HG03108 (cell line): ENCODE results near the gene EGFR.

Experiments used
- ATAC-seq: cut with Tn5 transposase; IDR thresholded peaks from one replicate; pipeline ENCODE4 v1.9.1; 2021; ENCODE audit warnings: moderate library complexity; ENCODE audit not compliant: unreplicated experiment

Gene EGFR

DNA sequence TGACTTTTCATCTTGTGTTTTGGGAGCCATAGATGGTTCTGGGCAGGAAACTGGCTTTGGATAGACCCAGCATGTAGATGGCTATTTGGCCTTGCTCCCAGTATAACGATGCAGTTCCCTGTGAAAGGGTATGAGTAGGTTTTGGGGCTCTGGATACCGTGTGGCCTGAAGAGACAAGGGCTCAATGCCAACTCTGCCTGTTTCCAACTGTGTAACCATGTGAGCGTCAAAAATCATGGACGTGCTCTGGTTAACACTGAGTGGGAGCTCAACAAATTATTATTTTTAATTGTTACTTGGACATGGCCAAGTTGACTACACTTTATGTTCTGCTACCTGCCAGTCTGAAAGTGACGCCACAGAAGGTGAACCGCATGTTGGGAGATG is 41.8 kb downstream of the EGFR start:
- ATAC-seq, result no peak

DNA sequence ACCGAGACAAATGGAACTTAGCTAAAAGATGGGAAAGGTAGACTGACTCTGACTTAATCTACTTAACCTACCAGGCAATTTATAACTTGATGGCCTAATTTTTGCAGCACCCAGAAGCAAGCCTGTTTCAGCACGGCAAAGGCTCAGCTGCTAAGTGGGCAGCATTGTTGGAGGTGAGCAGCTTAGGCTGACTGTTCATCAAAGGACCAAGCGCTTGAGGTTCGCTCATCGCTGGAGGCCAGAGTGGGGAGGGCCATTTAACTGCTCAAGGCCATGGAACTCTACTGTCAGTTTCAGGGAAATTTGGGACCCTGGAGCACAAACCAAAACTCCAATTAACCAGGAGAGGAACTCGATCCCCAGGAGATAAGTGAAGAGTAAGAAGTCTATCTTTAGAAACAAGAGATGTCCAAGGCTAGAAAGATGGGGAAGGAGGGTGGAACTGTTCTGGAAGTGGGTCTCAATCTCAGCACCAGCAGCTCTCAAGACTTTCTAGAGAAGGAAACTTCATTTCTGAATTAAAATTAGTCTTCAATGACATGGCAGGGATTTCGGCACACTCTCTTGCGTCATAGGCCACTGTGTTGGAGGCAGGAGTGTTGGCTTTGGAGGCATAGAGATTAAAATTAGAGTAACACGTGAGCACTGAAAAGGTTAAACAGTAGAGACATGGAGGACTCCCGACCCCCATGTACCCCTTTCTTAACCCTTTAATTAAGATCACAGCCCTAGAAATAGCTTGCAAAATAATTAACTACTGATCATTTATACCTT is 43.1 kb downstream of the EGFR start:
- ATAC-seq, result no peak

DNA sequence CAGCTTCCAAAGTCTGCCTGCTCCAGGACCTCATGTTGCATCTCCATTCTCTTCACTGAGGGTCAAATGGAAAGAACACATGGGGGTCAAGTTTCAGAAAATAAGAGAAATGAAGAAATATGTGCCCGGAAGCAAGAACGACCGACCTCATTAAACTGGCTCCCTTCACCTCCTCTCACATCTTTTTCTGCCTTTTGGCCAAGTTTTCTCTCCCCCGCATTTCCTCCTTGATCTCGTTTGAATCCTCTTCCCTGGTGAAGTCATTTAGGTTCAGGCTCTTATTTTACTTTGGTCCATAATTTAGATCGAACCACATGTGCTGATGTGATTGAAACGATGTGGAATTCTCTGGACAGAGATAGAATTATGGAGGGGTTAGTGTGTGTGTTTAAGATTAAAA is 44.2 kb downstream of the EGFR start:
- ATAC-seq, result no peak

DNA sequence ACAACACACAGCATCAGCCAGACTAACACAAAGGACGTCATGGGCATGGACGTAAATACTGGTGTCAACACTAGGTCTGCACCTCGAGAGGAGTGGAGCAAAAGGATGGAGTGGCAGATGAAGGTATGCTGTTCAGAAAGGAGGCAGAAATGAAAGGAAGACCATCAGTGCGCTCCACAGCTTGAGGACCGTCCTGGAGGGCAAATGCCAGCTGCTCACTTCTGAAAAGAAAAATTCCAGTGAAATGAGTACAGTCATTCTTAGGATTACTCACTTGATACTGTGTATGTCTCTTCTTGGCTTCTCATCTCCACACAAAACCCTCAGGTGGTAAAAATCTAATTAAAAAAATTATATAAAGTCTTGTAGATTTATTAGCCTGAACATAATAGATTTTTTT is 44.8 kb downstream of the EGFR start:
- ATAC-seq, result no peak

DNA sequence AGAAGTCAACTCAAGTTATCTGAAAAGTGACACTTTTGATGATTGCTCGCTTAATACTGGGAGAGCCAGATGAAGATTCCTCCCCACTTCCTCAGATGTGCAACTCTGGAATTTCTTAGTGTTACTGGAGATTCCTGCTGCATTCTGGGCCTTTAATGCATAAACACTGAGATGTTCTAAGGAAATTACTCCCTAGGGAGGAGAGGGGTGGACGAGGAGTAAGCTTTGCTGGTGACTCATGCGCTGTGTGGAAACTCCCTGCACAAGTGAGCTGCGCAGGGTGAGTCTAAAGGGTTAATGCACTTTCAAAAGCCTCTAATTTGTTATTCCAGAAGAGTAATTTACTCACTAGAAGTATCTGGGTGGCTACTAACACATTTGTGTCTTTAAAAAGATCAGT is 46.3 kb downstream of the EGFR start:
- no peak for ATAC-seq

DNA sequence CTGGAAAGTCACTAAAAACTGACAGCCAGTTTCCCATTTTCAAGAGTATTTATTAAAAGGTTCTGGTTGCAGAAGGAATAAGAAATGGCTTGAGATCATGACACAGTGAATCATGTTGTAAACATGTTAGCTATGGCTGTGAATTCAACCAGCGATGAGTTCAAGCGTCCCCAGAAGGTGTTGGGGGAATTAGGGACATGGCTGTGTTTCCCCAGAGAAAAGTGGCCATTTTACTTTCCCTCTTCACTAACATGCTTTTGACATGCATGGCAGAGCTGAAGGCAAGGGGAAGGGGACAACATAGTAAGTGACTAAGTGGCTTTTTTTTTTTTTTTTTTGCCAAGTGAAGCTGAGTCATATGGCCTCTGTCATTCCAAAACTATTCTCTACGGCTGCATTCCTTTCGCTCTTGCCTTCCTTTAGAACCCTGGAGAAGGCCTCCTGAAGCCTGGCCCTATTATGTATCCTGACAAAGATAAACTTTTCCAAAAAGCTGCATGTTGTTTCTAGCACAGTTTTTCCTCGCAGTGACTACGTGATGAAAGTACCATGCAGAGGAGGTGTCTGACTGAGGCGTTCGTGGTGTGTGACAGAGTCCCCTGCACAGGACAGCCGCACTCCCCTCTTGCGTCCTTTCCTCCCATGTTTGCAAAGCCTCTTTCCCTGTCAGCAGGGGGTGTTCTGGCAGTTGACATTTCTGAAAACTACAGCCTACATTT is 46.9 kb downstream of the EGFR start:
- no peak for ATAC-seq

DNA sequence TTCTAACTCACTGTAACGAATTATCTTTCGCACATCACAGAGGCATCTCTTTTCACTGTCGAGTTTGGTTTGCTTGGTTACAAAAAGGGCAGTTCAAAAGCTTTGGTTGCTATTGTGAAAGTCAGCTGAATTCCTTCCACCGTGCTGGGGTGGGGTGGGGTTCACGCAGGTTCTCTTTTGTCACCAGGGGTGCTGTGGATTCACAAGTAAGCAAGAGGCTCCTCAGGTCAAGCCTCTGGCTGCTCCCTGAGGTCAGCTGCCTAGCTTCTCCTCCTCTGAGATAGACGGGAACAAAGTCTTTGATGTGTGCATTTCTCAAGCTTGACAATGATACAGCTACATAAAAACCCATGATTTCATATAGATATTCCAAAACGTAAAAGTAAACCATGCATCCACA is 47.7 kb downstream of the EGFR start:
- no peak for ATAC-seq

DNA sequence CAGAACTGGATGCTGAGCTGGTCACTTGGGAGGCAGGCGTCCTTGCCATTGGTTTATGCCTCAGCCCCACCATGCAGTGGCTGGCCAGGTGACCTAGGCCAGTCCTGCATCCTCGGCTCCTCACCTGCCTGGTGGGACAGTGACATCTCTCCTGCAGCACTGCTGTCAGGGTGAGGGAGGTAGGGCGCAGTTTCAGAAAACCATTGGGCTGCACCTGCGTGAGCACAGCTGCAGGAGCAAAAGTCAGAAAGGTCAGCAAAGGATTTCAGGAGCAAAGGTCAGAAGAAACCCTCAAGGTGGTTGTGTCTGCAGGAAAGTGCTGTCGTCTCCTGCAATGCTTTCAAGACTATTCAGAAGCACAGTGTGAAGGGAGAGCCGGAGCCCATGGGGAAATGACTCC is 48.1 kb downstream of the EGFR start:
- ATAC-seq, result no peak

DNA sequence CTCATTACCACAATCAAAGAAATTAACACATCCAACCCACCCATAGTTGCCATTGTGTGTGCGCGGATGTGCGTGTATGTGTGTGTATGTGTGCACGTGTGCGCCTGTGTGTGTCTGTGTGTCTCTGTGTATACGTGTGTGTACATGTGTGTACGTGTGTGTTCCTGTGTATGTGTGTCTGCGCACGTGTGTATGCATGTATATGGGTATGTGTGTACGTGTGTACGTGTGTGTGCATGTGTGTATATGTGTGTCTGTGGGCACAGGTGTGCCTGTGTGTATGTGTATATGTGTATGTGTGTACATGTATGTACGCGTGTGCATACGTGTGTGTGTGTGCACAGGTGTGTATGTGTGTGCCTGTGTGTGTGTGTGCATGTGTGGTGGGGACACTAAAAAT is 48.9 kb downstream of the EGFR start:
- no peak for ATAC-seq

DNA sequence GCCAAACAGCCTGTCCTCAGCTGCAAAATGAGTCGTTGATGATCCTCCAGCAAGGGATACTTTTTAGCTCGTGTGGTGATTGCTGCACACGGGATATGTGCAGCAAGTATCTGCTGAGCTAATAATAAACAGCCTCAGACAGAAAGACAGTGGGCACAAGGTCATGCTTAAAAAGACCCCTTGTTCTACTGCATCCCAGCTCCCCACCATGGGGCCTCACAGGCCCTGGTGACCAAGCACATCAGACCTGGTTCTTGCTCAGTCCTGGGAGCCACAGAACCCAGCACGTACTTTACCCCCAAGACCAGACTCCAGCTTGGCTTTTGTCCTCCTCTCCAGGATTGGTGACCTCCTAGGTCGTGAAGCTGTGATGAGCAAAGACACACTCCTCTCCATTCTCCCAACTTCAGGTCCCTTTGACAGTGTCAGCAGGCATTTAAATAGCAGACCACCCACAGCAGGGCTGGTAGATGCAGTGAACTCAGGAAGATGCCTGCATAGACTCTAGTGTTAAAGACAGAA is 50.5 kb downstream of the EGFR start:
- no peak for ATAC-seq

DNA sequence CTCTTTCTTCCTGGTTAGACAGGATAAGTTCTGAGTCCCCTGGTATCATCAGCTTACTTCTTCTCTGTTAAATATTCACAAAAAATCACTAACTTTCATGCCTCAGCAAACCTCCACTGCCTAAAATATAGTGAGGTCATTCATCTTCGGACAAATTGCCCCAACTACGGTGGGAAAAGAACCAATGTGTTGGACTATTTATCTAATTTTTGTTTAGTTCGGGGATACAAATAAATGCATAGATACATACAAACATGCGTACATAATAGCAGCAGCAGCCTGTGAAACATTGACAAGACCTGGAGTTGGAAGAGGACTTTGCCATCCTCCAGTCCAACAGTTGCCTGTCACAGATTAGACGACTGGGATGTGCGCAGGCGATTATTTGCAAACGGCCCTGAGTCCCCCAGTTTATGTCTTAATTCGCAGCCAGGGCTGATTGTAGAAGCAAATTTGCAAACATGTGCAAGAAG is 51.5 kb downstream of the EGFR start:
- no peak for ATAC-seq

DNA sequence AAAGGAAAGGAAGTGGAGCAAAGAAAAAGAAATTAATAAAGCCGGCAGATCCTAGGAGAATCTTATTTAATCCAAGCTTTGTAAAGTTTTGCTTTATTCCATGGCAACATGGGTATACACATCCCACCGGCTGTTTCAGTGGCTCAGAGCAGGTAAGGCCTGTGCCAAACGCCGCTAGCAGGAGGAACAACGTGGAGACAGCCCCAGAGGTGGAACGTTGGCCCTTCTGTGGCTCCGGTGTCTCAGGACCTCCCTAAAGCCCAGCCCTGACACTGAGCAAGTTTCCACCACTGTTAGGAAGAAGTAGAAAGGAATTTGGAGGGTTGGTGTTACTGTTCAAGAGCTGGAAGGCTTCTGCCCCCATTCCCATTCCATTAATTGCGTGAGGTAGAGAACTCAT is 52.0 kb downstream of the EGFR start:
- ATAC-seq, result no peak

DNA sequence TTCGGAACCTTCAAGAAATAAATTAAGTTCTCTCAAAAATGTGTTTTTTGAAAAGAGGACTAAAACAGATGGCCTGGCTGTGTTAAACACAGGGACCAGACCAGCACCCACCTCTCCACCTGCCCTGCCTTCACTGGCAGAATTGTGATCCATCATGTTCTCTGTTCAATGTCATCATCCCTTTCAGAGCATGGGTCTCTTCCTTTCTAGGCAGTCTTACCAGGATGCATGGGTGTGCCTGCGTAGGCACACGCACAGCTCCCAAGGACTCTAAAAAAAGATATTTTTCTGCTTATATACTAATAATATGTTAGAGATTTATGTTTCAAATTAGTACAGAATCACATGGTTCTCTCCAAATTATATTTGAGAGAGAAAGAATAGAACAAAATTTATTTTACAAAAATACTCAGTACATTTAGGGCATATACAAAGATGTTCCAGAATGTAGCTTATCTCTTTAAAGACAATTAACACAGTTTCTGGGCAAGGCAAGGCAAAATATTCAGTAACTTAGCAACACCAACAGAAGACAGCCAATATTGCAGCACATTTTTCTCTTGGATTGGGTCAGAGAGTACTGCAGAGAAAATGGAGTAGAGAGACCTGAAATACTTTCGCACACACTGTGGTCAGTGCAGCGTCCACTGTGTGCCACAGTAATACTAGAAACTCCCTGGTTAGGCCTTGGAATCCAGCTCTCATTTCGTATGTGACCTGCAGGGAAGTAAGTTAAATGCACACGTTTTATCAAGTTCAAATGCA is 52.8 kb downstream of the EGFR start:
- no peak for ATAC-seq

DNA sequence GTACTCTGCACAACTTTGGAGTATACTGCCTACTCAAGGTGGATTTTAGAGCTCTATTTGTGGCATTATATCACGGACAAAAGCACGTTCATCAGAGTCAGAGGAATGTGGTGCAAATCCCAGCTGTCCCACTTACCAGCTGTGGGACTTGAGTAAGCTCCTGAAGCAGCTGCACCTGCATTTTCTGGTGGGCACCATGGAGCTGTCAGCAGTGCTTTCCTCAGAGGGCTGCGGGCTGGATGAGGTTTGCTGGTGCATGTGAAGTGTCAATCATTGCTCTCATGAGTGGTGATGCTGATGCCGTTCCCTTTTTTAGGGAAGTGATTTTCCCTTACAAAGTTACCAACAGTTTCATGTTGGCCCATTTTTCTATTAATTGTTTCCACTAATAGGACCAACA is 53.4 kb downstream of the EGFR start:
- no peak for ATAC-seq

DNA sequence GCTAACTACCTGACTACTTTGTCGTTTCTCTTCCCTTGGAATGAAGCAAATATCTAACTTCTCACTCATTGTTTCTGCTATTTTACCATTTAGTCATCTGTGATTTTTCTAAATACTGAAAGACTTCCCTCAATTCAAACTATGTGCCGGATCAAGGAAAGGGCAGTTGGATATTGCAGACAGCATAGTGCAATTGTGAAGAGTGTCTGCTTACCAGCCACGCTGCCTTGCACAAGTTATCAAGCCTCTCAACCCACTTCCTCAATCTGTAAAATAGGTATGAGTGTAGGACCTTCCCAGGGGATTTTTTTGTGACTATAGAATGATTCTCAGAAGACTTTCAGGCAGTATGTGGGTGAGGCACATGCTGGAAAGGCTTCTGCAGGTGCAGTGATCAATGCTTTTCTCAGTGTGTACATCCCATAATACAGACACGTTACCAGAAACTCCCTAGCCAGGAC is 54.3 kb downstream of the EGFR start:
- peak; percentile 60 for ATAC-seq

DNA sequence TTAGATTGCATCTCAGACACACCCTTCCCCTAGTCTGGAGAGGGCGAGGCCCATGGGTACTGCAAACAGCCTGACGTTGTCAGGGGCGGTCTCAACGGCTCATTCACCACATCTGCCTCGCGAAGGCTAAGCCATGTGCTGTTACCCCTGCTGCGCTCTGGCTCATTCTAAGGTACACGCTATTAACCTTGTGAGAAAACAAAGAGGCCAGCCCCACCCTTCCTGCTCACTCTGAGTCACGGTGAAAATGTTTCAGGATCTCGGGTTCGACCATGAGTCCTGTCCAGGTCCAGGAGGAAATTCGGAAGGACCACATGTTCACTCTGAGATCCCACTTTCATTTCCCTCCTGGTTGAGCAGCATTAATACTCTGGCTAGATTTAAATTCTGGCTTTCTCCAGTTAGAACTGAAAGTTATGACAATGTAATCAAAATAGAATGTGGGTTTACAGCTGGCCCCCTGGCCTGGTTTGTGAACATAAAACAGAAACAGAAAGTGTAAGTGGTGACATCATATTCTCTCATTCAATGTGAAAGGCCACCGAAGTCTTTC is 55.2 kb downstream of the EGFR start:
- ATAC-seq, result peak; percentile 84

DNA sequence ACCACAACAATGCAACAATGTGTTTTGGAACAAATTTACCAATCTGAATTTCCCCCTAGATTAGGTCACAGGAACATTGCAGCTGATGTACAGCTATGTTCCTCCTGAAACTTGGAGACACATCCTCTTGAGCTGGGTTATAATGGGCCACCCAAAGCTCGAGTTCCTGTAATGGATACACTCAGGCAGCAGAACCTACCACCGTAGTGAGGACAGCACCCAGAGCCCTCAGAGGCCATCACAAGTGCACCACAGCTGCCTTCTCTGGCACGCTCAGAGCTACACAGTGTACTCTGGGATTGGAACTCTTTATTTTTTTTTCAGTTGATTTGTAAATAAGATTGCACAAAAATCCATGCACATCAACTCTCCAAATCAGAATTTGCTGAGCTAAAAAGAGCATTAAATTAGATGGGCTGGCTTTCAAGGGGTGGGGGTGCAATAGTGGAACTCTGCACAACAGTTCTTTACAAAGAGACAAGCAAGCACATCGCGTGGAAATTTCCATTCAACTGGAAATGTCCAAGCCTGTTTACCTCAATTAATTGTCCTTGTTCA is 56.7 kb downstream of the EGFR start:
- no peak for ATAC-seq

DNA sequence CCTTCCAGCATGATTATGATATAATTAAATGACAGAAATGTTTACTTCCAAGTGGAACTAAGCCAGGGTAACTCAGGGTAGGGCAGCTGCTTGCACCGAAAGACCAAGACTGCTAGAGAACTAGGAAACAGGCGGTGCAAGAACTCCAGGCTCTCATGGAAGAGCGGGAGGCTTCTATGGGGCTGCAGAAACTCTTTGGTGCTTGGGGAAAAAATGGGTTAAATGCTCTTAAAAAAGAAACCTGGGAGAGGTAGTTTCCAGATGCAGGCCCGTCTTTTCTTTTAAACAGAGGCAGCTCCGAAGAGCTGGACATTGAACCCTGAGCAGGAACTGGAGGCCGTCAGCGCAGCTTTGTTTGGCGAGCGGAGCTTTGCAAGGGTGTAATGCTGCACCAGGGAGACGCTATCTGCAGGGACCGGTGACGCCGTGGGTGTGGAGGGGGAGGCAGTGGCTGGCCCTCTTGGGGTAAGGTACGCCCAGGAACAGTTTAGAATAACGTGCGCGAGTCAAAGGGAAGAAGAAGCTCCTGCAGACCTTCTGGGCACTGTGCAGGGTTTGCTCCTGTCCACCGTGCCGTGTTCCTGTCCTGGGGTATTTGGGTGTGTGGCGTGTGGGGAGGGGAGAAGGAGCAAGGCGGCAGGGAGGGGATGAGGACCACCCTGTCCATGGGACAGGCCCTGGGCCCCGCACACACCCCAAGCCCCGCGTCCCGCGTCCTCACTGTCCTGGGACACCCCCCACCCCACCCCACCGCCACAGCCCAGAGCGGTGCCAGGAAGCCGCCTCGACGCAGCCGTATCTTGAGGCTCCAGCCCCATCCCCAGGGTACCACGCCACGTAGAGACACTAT is 59.0 kb downstream of the EGFR start:
- ATAC-seq, result no peak

DNA sequence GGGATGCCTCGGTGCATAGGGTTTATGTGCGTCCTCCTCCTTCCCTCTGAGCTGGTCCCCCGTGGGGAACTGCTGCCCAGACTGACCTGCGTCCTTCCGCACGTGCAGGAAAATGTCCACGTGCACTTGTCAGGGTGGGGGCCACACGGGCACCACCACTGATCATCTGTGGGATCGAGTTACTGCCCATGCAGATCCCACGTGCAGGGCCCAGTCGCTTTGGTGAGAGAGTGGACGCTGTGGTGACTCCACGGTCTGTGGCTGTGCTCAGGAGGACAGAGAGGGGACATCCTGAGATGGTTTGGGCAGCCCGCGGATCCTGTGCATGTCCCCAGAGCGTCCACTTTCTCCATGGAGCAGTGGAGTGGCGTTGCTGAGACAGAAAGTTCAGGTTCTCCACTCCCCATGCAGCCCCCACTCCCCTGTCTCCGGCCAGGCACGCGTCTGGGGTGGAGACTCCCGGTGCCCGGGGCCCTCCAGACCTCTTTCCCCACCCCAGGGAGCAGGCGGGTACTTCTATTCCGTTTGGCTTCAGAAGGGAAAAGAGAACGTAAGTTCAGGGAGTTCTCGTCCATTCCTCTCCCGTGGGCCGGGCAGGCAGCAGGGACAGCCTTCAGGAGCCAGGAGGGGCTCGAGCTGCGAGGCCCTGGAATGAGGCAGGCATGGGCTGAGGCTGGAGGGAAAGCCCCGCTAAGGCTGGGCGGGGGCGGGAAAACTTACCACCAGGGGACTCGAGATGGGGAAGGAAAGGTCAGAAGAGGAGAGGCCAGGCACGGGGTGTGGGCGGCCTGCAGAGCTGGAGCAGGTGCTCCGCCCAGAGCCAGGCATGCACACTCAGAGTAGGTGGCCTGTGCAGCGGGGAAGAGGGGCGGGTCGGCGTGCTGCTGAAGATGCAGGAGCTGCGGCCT is 59.9 kb downstream of the EGFR start:
- no peak for ATAC-seq
